SK-N-SH treated with all-trans-retinoic acid at 6 μM for 48 hours (cell line): Measurements from ENCODE around the gene C17orf100.

Experiments used
- ATAC-seq: fragments of 200-7000 bp; cut with Tn5 transposase; 3 replicates; pipeline ENCODE4 v1.9.1; 2020; ENCODE audit warnings: mild to moderate bottlenecking, moderate library complexity
- ARNTL ChIP-seq: fragments of 450-650 bp; formaldehyde crosslinking; IDR thresholded peaks from 2 replicates; pipeline ENCODE4 v1.5.0; 2020; ENCODE audit warnings: low read depth, mild to moderate bottlenecking, moderate library complexity, borderline replicate concordance
- BACH2 ChIP-seq: fragments of 250-450 bp; sonication (Bioruptor Pico); IDR thresholded peaks from 2 replicates; pipeline ENCODE4 v1.9.0; 2021; ENCODE audit warnings: mild to moderate bottlenecking, borderline replicate concordance
- CREB5 ChIP-seq: fragments of 250-450 bp; sonication (Bioruptor Pico); IDR thresholded peaks from 2 replicates; pipeline ENCODE4 v1.5.1; 2020; ENCODE audit warnings: low read depth, mild to moderate bottlenecking, moderate library complexity
- CSDC2 ChIP-seq: fragments of 250-450 bp; sonication (Bioruptor Pico); IDR thresholded peaks from 2 replicates; pipeline ENCODE4 v1.5.0; 2020; ENCODE audit warnings: mild to moderate bottlenecking, moderate library complexity
- CSRNP3 ChIP-seq: fragments of 250-450 bp; sonication (Bioruptor Pico); IDR thresholded peaks from 2 replicates; pipeline ENCODE4 v1.5.1; 2021; ENCODE audit warnings: mild to moderate bottlenecking, moderate library complexity
- ESRRG ChIP-seq: fragments of 250-450 bp; sonication (Bioruptor Pico); IDR thresholded peaks from 2 replicates; pipeline ENCODE4 v1.6.1; 2021; ENCODE audit warnings: mild to moderate bottlenecking
- GLIS3 ChIP-seq: fragments of 250-450 bp; sonication (Bioruptor Pico); IDR thresholded peaks from 2 replicates; pipeline ENCODE4 v1.5.0; 2020; ENCODE audit warnings: mild to moderate bottlenecking, moderate library complexity
- ISL1 ChIP-seq: fragments of 250-450 bp; sonication (Bioruptor Pico); IDR thresholded peaks from 2 replicates; pipeline ENCODE4 v2.1.2; 2022; ENCODE audit warnings: mild to moderate bottlenecking, moderate library complexity
- OSR1 ChIP-seq: fragments of 250-450 bp; sonication (Bioruptor Pico); IDR thresholded peaks from 2 replicates; pipeline ENCODE4 v1.8.0; 2022; ENCODE audit warnings: moderate library complexity, mild to moderate bottlenecking, inconsistent platforms
- PATZ1 ChIP-seq: fragments of 250-450 bp; sonication (Bioruptor Pico); IDR thresholded peaks from 2 replicates; pipeline ENCODE4 v1.8.0; 2020; ENCODE audit warnings: mild to moderate bottlenecking, moderate library complexity, borderline replicate concordance
- POU6F1 ChIP-seq: fragments of 250-450 bp; sonication (Bioruptor Pico); IDR thresholded peaks from 2 replicates; pipeline ENCODE4 v1.8.0; 2021; ENCODE audit warnings: low read depth, mild to moderate bottlenecking, moderate library complexity, borderline replicate concordance
- PPARA ChIP-seq: fragments of 250-450 bp; sonication (Bioruptor Pico); IDR thresholded peaks from 2 replicates; pipeline ENCODE4 v1.5.0; 2020; ENCODE audit warnings: mild to moderate bottlenecking, borderline replicate concordance
- SNAI2 ChIP-seq: fragments of 250-450 bp; sonication (Bioruptor Pico); IDR thresholded peaks from 2 replicates; pipeline ENCODE4 v1.5.0; 2020; ENCODE audit warnings: mild to moderate bottlenecking, moderate library complexity
- TCF4 ChIP-seq: fragments of 250-450 bp; sonication (Bioruptor Pico); IDR thresholded peaks from 2 replicates; pipeline ENCODE4 v1.8.0; 2021; ENCODE audit warnings: mild to moderate bottlenecking, moderate library complexity, borderline replicate concordance
- TSHZ2 ChIP-seq: fragments of 250-450 bp; sonication (Bioruptor Pico); IDR thresholded peaks from 2 replicates; pipeline ENCODE4 v1.5.0; 2020; ENCODE audit warnings: mild to moderate bottlenecking, moderate library complexity
- ZC3H10 ChIP-seq: fragments of 250-450 bp; sonication (Bioruptor Pico); IDR thresholded peaks from 2 replicates; pipeline ENCODE4 v1.5.1; 2021; ENCODE audit warnings: mild to moderate bottlenecking, moderate library complexity
- ZFP3 ChIP-seq: fragments of 250-450 bp; sonication (Bioruptor Pico); IDR thresholded peaks from 2 replicates; pipeline ENCODE4 v1.5.0; 2020; ENCODE audit warnings: mild to moderate bottlenecking, moderate library complexity
- ZFP30 ChIP-seq: fragments of 450-650 bp; formaldehyde crosslinking; IDR thresholded peaks from 2 replicates; pipeline ENCODE4 v1.5.0; 2022; ENCODE audit warnings: mild to moderate bottlenecking, moderate library complexity
- ZNF565 ChIP-seq: fragments of 450-650 bp; formaldehyde crosslinking; conservative IDR thresholded peaks from 2 replicates; pipeline ENCODE4 v1.5.0; 2020; ENCODE audit warnings: low read depth, mild to moderate bottlenecking, moderate library complexity
- ZNF70 ChIP-seq: fragments of 450-650 bp; formaldehyde crosslinking; IDR thresholded peaks from 2 replicates; pipeline ENCODE4 v1.5.0; 2020; ENCODE audit warnings: mild to moderate bottlenecking, moderate library complexity
- ZNF8 ChIP-seq: fragments of 450-650 bp; formaldehyde crosslinking; IDR thresholded peaks from 2 replicates; pipeline ENCODE4 v1.5.0; 2020; ENCODE audit warnings: mild to moderate bottlenecking, moderate library complexity

Gene C17orf100

GRCh38 chr17:6627019-6627418 is 24.5 kb upstream of the C17orf100 start:
- ATAC-seq = no peak
- no peak for TF ChIP-seq POU6F1 (CRISPR knock-in tag)
- no peak for TF ChIP-seq ZC3H10 (CRISPR knock-in tag)
- no peak for TF ChIP-seq ESRRG (CRISPR knock-in tag)
- no peak for TF ChIP-seq TSHZ2 (CRISPR knock-in tag)
- no peak for TF ChIP-seq ZNF8 (CRISPR knock-in tag)
- no peak for TF ChIP-seq BACH2 (CRISPR knock-in tag)
- TF ChIP-seq ZNF565 (CRISPR knock-in tag) = no peak
- no peak for TF ChIP-seq PATZ1 (CRISPR knock-in tag)
- TF ChIP-seq ZNF70 (CRISPR knock-in tag) = no peak
- no peak for TF ChIP-seq PPARA (CRISPR knock-in tag)
- no peak for TF ChIP-seq ZFP30 (CRISPR knock-in tag)
- no peak for TF ChIP-seq CSRNP3 (CRISPR knock-in tag)
- no peak for TF ChIP-seq OSR1 (CRISPR knock-in tag)
- no peak for TF ChIP-seq ISL1 (CRISPR knock-in tag)
- TF ChIP-seq ARNTL (CRISPR knock-in tag) = no peak
- TF ChIP-seq TCF4 = no peak
- TF ChIP-seq CREB5 (CRISPR knock-in tag) = no peak
- no peak for TF ChIP-seq SNAI2

GRCh38 chr17:6630390-6630789 is 21.2 kb upstream of the C17orf100 start:
- ATAC-seq = no peak
- TF ChIP-seq ZFP30 (CRISPR knock-in tag) (no peak), BACH2 (CRISPR knock-in tag) (no peak), ZNF8 (CRISPR knock-in tag) (no peak), ARNTL (CRISPR knock-in tag) (no peak), CSDC2 (CRISPR knock-in tag) (no peak), GLIS3 (CRISPR knock-in tag) (no peak)

- ATAC-seq = no peak
- TF ChIP-seq ZNF70 (CRISPR knock-in tag) = no peak
- no peak for TF ChIP-seq PATZ1 (CRISPR knock-in tag)
- TF ChIP-seq GLIS3 (CRISPR knock-in tag) = no peak
- no peak for TF ChIP-seq ZFP3
- TF ChIP-seq ISL1 (CRISPR knock-in tag) = no peak
- no peak for TF ChIP-seq CSDC2 (CRISPR knock-in tag)
- no peak for TF ChIP-seq ZFP30 (CRISPR knock-in tag)
- TF ChIP-seq, all 23 proteins: peak for 0
Observed at GRCh38 chr17:6632530-6632929, 19.0 kb upstream of the C17orf100 start.
